LNCaP clone FGC (cell line): ENCODE data around the gene GALNT18.

Experiments used
- DNase-seq: peaks from one replicate; pipeline ENCODE4 v3.0.0-alpha.2; 2011; ENCODE audit warnings: low read depth
- H3K4me3 ChIP-seq: 2 replicates; pipeline ENCODE4 v1.5.1; 2011; ENCODE audit warnings: mild to moderate bottlenecking, low read depth, low read length, control low read depth
- TF ChIP-seq, protein P1 (sequence below): IDR thresholded peaks from 2 replicates; pipeline ENCODE4 v1.5.1; 2012; ENCODE audit warnings: mild to moderate bottlenecking; ENCODE audit not compliant: control insufficient read depth, insufficient read depth; ENCODE audit errors: extremely low read depth

The GALNT18 gene

GRCh38 chr11:11247086-11247485 lies 374.7 kb downstream of the GALNT18 start:
- DNase-seq, result no peak
- H3K4me3 ChIP-seq, result no peak overlapping the region
- TF ChIP-seq, protein P1, sequence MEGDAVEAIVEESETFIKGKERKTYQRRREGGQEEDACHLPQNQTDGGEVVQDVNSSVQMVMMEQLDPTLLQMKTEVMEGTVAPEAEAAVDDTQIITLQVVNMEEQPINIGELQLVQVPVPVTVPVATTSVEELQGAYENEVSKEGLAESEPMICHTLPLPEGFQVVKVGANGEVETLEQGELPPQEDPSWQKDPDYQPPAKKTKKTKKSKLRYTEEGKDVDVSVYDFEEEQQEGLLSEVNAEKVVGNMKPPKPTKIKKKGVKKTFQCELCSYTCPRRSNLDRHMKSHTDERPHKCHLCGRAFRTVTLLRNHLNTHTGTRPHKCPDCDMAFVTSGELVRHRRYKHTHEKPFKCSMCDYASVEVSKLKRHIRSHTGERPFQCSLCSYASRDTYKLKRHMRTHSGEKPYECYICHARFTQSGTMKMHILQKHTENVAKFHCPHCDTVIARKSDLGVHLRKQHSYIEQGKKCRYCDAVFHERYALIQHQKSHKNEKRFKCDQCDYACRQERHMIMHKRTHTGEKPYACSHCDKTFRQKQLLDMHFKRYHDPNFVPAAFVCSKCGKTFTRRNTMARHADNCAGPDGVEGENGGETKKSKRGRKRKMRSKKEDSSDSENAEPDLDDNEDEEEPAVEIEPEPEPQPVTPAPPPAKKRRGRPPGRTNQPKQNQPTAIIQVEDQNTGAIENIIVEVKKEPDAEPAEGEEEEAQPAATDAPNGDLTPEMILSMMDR, result no peak

- H3K4me3 ChIP-seq, result no peak overlapping the region
- TF ChIP-seq, protein P1, result no peak
- no peak for DNase-seq
These were observed 375.6 kb downstream of the GALNT18 start for GRCh38 chr11:11246166-11246565.

DNA sequence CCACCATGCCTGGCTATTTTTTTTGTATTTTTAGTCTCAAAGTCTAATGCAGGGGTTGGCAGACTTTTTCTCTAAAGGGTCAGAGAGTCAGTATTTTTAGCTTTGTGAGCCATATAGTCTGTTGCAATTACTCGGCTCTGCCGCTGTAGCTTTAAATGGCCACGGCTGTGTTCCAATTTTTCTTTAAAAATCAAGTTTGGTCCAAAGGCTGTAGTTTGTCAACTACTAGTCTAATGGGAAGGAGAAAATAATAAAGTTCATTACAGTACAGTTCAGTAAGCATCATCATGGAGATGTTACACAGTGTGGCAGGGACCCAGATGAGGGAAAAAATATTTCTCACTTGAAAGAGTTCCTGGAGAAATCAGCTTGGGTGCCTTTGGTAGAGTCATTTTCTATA lies 376.4 kb downstream of the GALNT18 start:
- no peak for DNase-seq
- TF ChIP-seq, protein P1, result no peak
- H3K4me3 ChIP-seq, result no peak overlapping the region

- DNase-seq, result no peak
- TF ChIP-seq, protein P1, result no peak
- no peak overlapping the region for H3K4me3 ChIP-seq
These were observed 377.2 kb downstream of the GALNT18 start for GRCh38 chr11:11244470-11245080.

GRCh38 chr11:11243590-11244469 lies 378.0 kb downstream of the GALNT18 start:
- DNase-seq, result no peak
- TF ChIP-seq, protein P1, result no peak
- no peak overlapping the region for H3K4me3 ChIP-seq

- TF ChIP-seq, protein P1, result no peak
- no peak overlapping the region for H3K4me3 ChIP-seq
These were observed 378.6 kb downstream of the GALNT18 start for GRCh38 chr11:11243209-11243589.

More at GRCh38 chr11:11243209-11243589, 378.6 kb downstream of the GALNT18 start:
- DNase-seq, result no peak
